MCF 10A (cell line): ENCODE measurements around the gene PTPRG. TPM values are rescaled to one million over a fixed set of nuclear protein-coding genes. Genes with fewer than 3 reads are reported as not detected.

Experiments
- BruUV-seq: library from RNA; stranded (reverse); fragments of 400-500 nt; replicated peaks from 2 replicates; lab custom pipeline; 2021; lab: Mats Ljungman, UMichigan
- CTCF ChIA-PET: fragments of 300-600 bp; sonication (Branson Sonifier 250); formaldehyde crosslinking; extraction: SDS; loops from one replicate; lab custom pipeline; 2021; ENCODE audit warnings: antibody characterized with exemption, inconsistent platforms; lab: Yijun Ruan, JAX
- POLR2A ChIA-PET: fragments of 300-600, 350-650 bp; sonication (Branson Sonifier 250); formaldehyde crosslinking; extraction: SDS; loops from one replicate; lab custom pipeline; 2020; ENCODE audit warnings: antibody characterized with exemption, inconsistent platforms; lab: Yijun Ruan, JAX
- DNase-seq: peaks from one replicate; pipeline ENCODE4 v3.0.0-alpha.2; 2018; ENCODE audit not compliant: unreplicated experiment
- H3K27ac Mint-ChIP-seq: one replicate; pipeline ENCODE4 v1.8.0; 2022; ENCODE audit warnings: mild to moderate bottlenecking, low read depth, mixed read lengths; ENCODE audit not compliant: unreplicated experiment
- H3K27me3 Mint-ChIP-seq: one replicate; pipeline ENCODE4 v1.8.0; 2022; ENCODE audit warnings: mixed read lengths; ENCODE audit not compliant: insufficient read depth, unreplicated experiment
- H3K36me3 Mint-ChIP-seq: one replicate; pipeline ENCODE4 v1.8.0; 2022; ENCODE audit warnings: mild to moderate bottlenecking, moderate library complexity, mixed read lengths; ENCODE audit not compliant: insufficient read depth, unreplicated experiment
- H3K4me1 Mint-ChIP-seq: one replicate; pipeline ENCODE4 v1.8.0; 2022; ENCODE audit warnings: mixed read lengths; ENCODE audit not compliant: insufficient read depth, unreplicated experiment
- H3K4me3 Mint-ChIP-seq: one replicate; pipeline ENCODE4 v1.8.0; 2022; ENCODE audit warnings: mild to moderate bottlenecking, moderate library complexity, mixed read lengths; ENCODE audit not compliant: unreplicated experiment
- H3K9me3 Mint-ChIP-seq: one replicate; pipeline ENCODE4 v1.8.0; 2022; ENCODE audit warnings: mixed read lengths; ENCODE audit not compliant: unreplicated experiment
- intact Hi-C: fragments of 100-400 bp; cut with micrococcal nuclease; formaldehyde crosslinking; loops from 2 replicates; pipeline ENCODE4 v1.14.1; 2022
- total RNA-seq: library from RNA; stranded (reverse); gene quantifications from 2 replicates; pipeline ENCODE4 v1.2.3, GENCODE V29; 2022
- TF ChIP-seq, protein P1 (sequence below): fragments of 200-600 bp; IDR thresholded peaks from one replicate; pipeline ENCODE4 v1.8.0; 2022; ENCODE audit warnings: antibody characterized with exemption, mild to moderate bottlenecking; ENCODE audit not compliant: unreplicated experiment

The PTPRG gene
- total RNA-seq, 1 experiment from 2014 or later: 54.5 TPM

DNA sequence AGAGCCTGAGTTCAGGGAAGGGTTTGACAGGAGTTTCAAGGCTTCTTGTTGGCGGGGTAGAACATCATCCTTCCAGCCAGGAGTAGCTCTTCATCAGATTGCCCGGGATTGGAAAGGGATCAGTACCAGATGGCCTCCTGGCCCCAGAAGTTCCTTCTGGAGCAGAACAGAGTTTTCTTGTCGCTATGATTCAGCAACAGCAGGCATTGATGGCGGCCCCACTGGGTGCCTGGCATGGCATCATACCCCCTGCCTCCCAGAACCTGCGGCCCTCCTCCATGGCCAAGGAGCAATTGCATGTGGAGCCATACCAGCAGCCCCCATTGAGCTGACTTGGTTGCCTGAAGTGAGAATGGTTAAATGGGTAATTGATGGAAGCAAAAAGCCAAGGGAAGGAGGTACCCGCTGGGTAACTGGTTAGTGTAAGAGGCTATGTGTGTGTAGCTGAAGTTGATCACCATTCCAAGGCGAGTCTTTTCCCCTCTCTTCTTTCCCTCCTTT lies 305.6 kb downstream of the PTPRG start:
- H3K36me3 Mint-ChIP-seq: no peaks in the 10 kb centered on the region
- peaks cover 14% of the 10 kb centered on the region for H3K4me1 Mint-ChIP-seq
- intact Hi-C loops: no loop called here
- POLR2A ChIA-PET: no interaction called here
- CTCF ChIA-PET: interaction anchor here (0.7 to 2.7 kb wide), 4 partner anchors 9 to 954 kb away, joined by 3 to 16 read pairs (median 6); no protein-coding TSS in a partner anchor
- H3K4me3 Mint-ChIP-seq: no peak overlapping the region
- DNase-seq: no peak
- BruUV-seq: no TSS peak
- H3K27ac Mint-ChIP-seq: no peak overlapping the region
- TF ChIP-seq, protein P1, sequence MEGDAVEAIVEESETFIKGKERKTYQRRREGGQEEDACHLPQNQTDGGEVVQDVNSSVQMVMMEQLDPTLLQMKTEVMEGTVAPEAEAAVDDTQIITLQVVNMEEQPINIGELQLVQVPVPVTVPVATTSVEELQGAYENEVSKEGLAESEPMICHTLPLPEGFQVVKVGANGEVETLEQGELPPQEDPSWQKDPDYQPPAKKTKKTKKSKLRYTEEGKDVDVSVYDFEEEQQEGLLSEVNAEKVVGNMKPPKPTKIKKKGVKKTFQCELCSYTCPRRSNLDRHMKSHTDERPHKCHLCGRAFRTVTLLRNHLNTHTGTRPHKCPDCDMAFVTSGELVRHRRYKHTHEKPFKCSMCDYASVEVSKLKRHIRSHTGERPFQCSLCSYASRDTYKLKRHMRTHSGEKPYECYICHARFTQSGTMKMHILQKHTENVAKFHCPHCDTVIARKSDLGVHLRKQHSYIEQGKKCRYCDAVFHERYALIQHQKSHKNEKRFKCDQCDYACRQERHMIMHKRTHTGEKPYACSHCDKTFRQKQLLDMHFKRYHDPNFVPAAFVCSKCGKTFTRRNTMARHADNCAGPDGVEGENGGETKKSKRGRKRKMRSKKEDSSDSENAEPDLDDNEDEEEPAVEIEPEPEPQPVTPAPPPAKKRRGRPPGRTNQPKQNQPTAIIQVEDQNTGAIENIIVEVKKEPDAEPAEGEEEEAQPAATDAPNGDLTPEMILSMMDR: no peak
- no peaks in the 10 kb centered on the region for H3K9me3 Mint-ChIP-seq
- no peaks in the 10 kb centered on the region for H3K27me3 Mint-ChIP-seq

DNA sequence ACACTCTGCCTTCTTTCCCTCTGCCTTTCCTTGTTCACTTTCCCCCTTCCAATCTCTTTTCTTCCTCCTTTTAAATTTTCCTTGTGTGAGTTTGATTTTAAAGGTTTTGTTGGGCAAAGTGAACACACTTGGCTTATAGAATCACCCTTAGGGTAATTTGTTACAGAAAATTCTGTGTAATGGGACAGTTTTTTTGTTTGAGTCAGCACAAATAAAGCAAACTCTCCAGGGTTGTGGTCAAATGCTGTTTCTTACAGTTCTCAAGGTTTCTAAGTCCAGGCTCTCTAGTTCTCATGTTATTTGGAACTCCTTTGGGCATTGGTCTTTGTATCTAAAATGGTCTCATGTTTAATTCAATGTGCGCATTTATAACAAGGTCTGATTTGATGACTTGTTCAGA lies 307.1 kb downstream of the PTPRG start:
- BruUV-seq: no TSS peak
- TF ChIP-seq, protein P1: no peak
- Mint-ChIP-seq H3K4me1 (peaks cover 22% of the 10 kb centered on the region), H3K9me3 (no peaks in the 10 kb centered on the region), H3K4me3 (no peak overlapping the region), H3K27ac (no peak overlapping the region), H3K36me3 (no peaks in the 10 kb centered on the region), H3K27me3 (no peaks in the 10 kb centered on the region)
- intact Hi-C loops: no loop called here
- ChIA-PET POLR2A (no interaction called here), CTCF (interaction anchor here (2.7 kb wide), 1 partner anchor 10 kb away, joined by 16 read pairs; no protein-coding TSS in a partner anchor)
- DNase-seq: no peak

DNA sequence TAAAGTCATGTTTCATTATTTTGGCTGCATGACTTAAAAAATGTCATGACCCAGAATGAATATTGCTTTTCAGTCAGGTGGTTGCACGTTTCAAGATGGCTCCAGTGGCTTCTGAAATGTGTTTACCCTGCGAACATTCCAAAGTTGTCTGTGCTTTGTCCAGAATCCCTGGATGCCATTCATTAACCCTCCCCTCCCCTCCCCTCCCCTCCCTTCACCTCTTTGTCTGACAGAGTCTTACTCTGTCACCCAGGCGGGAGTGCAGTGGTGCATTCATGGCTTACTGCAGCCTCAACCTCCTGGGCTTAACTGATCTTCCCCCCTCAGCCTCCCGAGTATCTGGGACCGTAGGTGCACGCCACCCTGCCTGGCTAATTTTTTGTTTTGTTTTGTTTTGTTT lies 308.0 kb downstream of the PTPRG start:
- peaks cover 23% of the 10 kb centered on the region for H3K4me1 Mint-ChIP-seq
- ChIA-PET POLR2A (interaction anchor here (0.7 kb wide), 1 partner anchor 296 kb away, joined by 3 read pairs; no protein-coding TSS in a partner anchor), CTCF (interaction anchor here (0.7 kb wide), 1 partner anchor 1661 kb away, joined by 4 read pairs; no protein-coding TSS in a partner anchor)
- no peaks in the 10 kb centered on the region for H3K36me3 Mint-ChIP-seq
- H3K9me3 Mint-ChIP-seq: no peaks in the 10 kb centered on the region
- no peak overlapping the region for H3K4me3 Mint-ChIP-seq
- no peaks in the 10 kb centered on the region for H3K27me3 Mint-ChIP-seq
- no TSS peak for BruUV-seq
- TF ChIP-seq, protein P1: no peak
- no peak for DNase-seq
- intact Hi-C loops: no loop called here
- H3K27ac Mint-ChIP-seq: no peak overlapping the region

DNA sequence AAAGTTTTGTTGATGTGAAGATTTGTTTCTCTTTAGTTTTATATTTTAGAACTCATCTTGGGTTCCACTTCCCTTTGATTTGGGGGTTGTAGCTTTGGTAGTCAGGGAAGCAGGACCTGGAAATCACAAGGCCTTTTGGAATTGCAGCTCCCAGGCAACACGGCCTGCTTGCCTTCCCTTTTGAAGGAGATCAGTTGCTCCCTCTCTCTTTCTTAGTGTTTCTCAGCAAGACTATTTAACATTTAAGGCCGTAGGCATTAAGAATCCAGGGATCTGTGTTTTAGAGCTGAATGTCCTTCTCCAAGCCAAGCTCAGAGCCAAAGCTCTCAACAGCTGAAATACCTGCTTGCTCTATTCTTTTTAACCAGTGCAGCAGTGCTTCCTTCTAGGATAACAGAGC lies 310.3 kb downstream of the PTPRG start:
- Mint-ChIP-seq H3K4me3 (no peak overlapping the region), H3K27me3 (no peaks in the 10 kb centered on the region), H3K27ac (no peak overlapping the region), H3K4me1 (peaks cover 34% of the 10 kb centered on the region), H3K9me3 (no peaks in the 10 kb centered on the region), H3K36me3 (no peaks in the 10 kb centered on the region)
- TF ChIP-seq, protein P1: no peak
- intact Hi-C loops: no loop called here
- CTCF ChIA-PET: interaction anchor here (0.6 to 1.8 kb wide), 8 partner anchors 9 to 330 kb away, joined by 3 to 5 read pairs (median 4); no protein-coding TSS in a partner anchor
- POLR2A ChIA-PET: interaction anchor here (1.0 kb wide), 1 partner anchor 23 kb away, joined by 4 read pairs; no protein-coding TSS in a partner anchor
- no TSS peak for BruUV-seq
- no peak for DNase-seq
